HL-60 (cell line): ENCODE measurements around the gene COPS6.

ENCODE experiments used
- POLR2AphosphoS5 ChIP-seq: IDR thresholded peaks from 2 replicates; pipeline ENCODE4 v1.6.1; 2012; ENCODE audit warnings: low read depth
- TF ChIP-seq, protein P1 (sequence below): IDR thresholded peaks from one replicate; pipeline ENCODE4 v1.5.1; 2011; ENCODE audit warnings: low read length, control low read depth, inconsistent platforms; ENCODE audit not compliant: insufficient read depth

DNA sequence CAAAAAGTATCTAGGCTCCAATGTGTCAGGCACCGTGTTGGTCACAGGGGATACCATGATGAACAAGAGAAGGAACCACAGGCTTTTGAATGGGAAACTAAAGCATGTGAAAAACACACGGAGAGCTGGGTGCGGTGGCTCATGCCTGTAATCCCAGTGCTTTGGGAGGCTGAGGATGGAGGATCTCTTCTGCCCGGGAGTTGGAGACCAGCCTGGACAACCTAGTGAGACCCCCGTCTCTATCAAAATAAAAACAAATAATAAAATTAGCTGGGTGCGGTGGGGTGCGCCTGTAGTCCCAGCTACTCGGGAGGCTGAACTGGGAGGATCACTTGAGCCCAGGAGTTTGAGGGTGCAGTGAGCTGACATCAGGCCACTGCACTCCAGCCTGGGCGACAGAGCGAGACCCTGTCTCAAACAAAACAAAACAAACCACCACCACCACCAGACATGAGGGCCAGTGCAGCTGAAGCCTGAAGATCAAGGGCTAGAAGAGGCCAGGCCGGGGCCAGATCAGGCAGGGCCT lies 611 bp upstream of the COPS6 start:
- TF ChIP-seq, protein P1, sequence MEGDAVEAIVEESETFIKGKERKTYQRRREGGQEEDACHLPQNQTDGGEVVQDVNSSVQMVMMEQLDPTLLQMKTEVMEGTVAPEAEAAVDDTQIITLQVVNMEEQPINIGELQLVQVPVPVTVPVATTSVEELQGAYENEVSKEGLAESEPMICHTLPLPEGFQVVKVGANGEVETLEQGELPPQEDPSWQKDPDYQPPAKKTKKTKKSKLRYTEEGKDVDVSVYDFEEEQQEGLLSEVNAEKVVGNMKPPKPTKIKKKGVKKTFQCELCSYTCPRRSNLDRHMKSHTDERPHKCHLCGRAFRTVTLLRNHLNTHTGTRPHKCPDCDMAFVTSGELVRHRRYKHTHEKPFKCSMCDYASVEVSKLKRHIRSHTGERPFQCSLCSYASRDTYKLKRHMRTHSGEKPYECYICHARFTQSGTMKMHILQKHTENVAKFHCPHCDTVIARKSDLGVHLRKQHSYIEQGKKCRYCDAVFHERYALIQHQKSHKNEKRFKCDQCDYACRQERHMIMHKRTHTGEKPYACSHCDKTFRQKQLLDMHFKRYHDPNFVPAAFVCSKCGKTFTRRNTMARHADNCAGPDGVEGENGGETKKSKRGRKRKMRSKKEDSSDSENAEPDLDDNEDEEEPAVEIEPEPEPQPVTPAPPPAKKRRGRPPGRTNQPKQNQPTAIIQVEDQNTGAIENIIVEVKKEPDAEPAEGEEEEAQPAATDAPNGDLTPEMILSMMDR: no peak
- no peak for TF ChIP-seq POLR2AphosphoS5
